MV-4-11 (cell line): ENCODE data around the gene ZNF586.
"Not testable (repeated sequence)": the region's sequence is repeated elsewhere in the genome, so short reads cannot be mapped to it uniquely, and the experiment has no call there.

Source experiments
- DNase-seq: peaks from one replicate; lab custom pipeline; 2025; lab: John Stamatoyannopoulos, UW

ZNF586 gene

DNA sequence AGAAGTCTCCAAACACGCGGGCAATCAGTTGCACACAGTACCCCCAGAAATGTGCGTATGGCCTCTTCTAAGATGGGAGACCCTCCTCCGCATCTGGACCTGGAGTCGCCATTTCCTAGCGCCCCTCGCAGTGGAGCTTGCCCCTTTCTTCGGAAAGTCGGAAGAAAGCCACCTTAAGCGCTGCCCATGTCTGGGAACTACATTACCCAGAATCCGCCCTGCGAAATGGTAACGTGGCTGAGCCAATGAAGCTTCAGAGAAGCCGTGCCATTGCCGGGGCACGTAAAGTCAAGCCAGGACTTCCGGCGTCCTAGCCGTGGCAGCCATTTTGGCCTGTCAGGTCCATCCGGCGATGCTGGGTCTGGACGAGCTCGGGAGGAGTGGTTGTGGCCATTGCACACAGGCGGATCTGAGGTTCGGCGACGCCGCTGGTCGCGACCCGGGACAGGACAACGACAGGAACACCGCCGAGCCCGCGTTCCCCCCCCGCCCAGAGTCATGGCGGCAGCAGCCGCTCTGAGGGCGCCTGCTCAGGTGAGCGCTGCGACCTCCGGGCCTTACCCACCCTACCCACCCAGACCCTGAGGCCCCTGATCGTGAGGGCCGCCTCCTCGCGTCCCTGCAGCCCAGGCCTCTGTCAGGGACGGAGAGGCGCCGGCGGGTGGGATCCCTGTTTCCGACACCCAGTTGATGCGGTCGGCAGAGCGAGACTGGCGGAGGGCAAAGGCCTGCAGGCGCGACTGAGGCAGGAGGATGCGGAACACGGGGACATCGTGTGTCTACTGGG lies at the start of gene ZNF586:
Gene ZNF586, plus strand, starts transcription at position 332 of the 787 bp plus-strand sequence. Its CDS starts 167 bp downstream, at position 499.
- peak; percentile 98 for DNase-seq

DNA sequence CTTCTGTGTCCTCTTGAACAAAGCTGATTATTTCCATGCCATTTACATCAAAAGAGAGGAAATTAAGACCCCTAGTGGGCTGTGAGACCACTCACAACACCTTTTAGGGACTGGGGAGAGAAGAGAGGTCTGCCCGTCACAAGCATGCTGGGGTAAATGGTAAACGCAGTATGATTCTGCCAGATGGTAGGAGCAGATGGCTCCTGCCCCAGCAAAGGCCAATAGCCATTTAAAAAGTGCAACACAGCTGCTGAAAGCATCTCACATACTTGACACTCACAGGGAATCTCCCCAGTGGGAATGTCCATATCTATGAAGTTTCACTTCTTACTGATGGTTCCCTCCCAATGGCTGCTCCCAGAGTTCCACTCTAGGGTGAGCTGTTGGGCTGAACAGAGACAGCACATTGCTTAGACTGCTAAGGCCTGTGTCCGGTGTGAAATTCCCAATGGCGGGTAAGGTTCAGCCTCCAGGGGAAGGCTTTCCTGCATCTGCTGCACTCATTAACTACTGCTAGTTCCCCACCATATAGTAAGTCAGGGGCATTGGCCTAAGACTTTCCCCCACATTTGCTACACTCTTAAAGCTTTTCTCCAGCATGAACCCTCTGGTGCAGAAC lies 49.5 kb upstream of the ZNF586 start:
- DNase-seq = no peak

DNA sequence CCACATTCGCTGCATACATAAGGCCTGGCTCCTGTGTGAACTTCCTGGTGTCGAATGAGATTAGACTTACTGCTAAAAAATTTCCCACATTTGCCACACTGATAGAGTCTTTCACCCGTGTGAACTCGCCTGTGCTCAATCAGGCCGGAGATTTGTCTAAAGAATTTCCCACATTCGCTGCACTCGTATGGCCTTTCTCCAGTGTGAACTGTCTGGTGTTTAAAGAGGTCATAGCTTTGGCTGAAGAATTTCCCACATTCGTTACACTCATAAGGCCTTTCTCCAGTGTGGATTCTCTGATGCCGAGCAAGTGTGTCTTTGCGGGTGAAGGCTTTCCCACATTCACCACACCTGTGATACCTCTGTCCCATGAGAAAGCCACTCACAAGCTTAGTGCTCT lies 48.6 kb upstream of the ZNF586 start:
- DNase-seq = no peak

DNA sequence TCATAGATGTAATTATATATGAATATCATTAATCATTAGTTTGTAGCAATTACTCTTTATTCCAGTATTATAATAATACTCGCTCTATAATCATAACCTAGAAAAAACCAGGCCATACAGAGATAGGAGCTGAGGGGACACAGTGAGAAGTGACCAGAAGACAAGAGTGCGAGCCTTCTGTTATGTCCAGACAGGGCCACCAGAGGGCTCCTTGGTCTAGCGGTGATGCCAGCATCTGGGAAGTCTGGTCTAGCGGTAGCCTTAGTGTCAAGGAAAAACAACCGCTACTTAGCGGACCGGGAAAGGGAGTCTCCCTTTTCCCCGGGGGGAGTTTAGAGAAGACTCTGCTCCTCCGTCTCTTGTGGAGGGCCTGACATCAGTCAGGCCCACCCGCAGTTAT lies 31.2 kb upstream of the ZNF586 start:
- not testable (repeated sequence) for DNase-seq

DNA sequence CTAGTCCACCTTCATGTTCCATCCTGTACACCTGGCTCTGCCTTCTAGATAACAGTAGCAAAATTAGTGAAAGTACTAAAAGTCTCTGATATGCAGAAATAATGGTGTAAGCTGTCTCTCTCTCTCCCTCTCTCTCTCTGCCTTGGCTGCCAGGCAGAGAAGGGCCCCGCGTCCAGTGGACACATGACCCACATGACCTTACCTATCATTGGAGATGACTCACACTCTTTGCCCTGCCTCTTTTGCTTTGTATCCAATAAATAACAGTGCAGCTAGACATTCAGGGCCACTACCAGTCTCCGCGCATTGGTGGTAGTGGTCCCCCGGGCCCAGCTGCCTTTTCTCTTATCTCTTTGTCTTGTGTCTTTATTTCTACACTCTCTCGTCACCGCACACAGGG lies 30.7 kb upstream of the ZNF586 start:
- not testable (repeated sequence) for DNase-seq

DNA sequence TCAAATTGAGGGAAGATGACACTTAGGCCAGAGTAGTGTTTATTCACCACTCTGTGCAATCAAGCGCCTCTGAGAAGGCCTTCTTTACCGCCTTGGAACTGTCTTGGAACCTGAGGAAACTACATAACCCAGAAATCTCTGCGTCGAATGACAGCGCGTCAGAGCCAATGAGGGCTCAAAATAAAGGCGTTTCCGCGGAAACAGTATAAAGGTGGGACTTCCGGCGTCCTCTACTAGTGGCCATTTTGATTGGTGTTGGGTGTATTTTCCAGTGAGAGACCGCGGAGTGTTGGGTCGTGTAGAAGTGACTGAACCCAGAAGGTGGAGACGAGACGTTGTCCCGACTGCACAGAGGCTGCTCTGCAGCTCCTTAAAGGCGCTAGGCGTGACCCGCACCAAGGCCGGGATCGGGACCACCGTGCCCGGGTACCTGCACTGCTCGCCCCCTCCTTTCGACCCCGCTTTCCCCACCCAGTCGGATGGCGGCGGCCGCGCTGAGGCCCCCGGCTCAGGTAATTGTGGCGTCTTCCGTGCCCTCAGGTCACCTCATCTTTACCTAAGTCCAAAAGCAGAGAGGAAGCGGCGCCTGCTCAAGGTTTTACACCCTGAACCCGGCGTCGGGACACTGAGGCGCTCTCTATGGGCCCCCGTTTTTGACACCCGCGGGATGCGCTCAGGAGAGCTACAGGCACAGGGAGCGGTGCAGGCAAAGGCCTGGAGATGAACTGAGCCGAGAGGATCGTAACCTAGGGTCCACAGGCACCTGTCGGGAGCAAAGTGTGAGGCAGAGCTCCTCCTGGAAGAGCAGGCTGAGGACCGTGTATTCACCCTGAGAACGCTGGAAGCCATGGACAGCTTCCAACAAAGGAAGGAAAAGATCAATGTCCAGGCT lies 22.6 kb upstream of the ZNF586 start, which contains the start of gene ZNF776:
Gene ZNF776, plus strand, starts transcription at position 236 of the 892 bp plus-strand sequence. Its CDS starts 244 bp downstream, at position 480.
- peak; percentile 98 for DNase-seq

DNA sequence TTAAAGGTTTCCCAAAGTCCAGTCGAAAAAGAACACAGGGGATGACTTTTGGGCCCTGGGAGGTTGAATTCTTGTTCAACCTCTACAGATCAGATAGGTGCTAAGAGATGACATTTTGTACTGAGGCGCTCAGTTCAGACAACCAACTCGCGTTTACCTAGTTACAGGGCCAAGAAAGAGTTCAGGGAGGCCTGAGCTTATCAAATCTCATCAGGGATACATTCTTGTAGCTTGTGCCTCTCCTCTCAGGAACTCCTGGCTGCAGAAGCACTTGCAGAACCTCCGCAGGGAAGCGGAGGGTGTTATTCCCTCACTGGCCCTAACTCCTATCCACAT lies 22.0 kb upstream of the ZNF586 start:
- DNase-seq = no peak

DNA sequence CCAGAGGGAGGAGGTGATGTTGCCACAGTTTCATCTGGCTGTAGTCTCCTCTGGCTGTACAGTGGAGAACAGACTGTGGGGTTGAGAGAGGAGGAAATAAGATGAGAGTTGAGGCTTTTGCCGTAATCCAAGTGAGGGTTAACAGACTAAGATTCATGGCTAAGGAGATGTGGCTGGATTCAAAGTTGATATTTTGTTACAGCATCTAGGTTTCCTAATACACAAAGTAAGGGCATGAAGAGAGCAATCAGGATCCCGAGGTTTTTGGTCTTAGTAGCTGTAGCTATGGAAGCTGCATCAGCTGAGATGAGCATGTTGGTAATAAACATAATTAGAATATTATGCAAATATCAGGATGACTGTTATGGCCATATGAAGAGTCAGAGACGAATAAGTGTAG lies 21.4 kb upstream of the ZNF586 start:
- DNase-seq = no peak

DNA sequence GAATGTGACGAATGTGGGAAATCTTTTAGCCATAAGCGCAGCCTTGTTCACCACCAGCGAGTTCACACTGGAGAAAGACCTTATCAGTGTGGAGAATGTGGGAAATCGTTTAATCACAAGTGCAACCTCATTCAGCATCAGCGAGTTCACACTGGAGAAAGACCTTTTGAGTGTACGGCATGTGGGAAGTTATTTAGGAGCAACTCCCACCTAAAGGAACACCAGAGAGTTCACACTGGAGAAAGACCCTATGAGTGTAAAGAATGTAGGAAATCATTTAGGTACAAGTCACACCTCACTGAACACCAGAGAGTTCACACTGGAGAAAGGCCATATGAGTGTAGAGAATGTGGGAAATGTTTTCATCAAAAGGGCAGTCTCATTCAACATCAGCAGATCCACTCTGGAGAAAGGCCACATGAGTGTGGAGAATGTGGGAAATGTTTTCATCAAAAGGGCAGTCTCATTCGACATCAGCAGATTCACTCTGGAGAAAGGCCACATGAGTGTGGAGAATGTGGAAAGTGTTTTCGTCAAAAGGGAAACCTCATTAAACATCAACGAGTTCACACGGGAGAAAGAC lies 15.3 kb upstream of the ZNF586 start:
- no peak for DNase-seq

DNA sequence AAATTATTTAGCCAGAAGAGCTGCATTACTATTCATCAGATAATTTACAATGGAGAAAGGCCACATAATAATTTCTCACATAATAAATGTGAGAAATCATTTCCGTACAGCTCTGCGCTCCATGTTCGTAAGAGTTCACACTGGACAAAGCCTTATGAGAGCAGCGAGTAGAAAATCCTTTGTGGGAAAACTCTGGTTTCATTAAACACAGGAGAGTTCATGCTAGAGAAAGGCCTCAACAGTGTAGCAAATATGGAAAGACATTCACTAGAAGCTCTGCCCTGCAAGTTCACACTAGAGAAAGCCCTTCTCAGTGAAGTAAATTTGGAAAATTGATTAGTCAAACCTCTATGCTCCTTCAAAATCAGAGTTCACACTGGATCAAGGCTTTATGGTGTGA lies 14.4 kb upstream of the ZNF586 start:
- no peak for DNase-seq

DNA sequence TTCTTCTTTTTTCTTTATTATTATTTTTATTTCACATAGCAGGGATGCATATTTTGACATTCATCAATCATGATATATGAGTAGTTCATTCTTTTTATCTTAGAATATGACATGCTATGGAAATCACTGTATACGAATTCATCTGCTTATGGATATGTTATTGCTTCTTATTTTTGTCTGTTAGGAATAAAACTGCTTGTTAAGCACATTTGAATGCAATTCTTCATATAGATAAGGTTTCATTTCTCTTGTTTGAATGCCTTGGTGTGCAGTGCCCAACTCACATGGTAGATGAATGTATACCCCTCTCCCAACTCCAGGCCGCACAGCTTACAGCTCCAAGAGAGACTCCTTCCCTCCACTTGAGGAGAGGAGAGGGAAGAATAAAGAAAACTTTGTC lies 11.5 kb upstream of the ZNF586 start:
- no peak for DNase-seq

DNA sequence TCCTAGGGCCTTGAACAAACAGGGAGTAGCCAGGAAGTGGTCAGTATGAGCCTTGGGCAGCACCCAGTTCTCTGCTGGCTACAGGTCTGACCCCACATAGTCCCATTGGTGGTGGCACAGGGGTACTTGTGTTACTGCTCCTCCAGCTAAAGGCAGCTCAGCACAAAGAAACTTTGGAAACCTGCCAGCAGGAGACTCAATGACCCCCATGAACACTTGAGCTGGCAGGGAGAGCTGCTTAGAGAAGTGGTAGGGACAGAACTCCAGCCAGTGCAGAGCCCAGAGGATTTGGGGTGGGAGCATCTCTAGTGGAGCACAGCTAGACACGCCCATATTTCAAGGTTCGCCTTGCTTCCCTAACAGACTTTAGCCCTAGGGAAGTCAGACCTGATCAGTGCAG lies 10.4 kb upstream of the ZNF586 start:
- no peak for DNase-seq

DNA sequence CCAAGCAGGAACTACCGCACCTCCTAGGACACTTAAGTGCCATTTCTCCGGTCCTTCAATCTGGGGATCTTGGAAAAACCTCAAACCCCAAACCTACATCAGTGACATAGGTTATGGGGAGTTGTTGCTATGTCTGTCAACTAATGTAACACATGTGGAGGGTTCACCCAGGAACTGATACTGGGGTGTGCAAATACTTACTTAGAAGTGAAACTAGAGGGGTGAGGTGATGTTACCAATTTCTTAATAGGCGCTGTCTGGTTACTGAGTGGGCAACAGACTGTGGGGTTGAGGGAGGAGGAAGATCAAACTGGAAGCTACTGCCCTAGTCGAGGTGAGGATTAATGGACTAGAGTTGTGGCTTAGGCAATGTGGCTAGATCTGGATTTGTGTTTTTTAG lies 1.9 kb downstream of the ZNF586 start:
- peak; percentile 78 for DNase-seq

DNA sequence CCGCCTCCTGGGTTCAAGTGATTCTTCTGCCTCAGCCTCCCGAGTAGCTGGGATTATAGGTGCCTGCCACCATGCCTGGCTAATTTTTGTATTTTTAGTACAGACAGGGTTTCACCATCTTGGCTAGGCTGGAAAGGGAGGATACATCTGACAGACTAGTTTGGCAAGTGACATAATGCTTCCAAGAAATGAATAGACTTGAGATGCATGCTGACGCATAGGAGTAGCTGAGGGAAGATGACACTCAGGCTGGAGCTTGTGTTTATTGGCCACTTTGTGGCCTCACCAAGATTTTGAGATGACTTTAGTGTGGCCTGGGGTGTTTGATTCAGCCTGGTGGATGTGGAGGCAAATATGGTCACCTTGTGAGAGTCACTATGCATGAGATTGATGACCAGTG lies 4.0 kb downstream of the ZNF586 start:
- DNase-seq = no peak

DNA sequence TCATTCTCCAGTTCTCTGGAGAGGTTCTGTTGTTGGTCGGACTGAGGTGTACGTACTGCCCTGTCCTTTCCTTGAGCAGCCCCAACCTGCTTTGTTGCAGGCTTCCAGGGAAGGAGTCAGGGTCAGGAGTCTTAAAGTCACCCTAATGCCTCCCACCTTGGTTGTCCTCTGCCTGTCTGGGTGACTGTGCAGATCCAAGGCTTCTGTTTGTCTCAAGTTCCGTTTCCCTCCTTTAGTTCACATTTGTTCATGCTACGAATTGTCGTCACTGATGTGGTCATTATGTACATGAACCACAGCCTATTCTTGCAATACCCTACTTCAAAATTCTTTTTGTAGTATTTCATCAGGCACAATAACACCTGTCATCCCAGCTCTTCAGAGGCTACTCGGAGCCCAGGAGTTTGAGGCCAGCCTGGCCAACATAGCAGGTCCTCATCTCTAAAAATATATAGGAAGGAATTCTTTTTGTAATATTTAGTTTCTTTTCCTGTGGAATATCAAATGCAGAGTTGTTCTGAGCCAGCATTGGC lies 7.4 kb downstream of the ZNF586 start:
- DNase-seq = no peak

DNA sequence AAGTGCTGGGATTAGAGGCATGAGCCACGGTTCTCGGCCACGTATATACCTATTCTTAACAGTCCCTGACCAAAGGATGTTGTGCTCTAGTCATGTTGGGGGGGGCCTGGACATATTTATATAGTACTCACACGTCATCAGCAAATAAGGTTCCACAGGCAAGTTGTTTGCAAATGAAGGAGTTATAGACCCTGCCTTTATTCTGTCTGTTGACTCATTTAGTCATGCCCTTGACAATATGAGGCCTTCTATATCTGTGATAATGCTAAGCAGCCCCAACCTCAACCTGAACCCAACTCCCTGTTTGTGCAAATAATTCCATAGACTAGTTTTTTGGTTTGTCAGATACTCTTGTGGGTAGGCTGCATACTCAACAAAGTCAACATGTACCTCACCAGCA lies 8.9 kb downstream of the ZNF586 start:
- no peak for DNase-seq

DNA sequence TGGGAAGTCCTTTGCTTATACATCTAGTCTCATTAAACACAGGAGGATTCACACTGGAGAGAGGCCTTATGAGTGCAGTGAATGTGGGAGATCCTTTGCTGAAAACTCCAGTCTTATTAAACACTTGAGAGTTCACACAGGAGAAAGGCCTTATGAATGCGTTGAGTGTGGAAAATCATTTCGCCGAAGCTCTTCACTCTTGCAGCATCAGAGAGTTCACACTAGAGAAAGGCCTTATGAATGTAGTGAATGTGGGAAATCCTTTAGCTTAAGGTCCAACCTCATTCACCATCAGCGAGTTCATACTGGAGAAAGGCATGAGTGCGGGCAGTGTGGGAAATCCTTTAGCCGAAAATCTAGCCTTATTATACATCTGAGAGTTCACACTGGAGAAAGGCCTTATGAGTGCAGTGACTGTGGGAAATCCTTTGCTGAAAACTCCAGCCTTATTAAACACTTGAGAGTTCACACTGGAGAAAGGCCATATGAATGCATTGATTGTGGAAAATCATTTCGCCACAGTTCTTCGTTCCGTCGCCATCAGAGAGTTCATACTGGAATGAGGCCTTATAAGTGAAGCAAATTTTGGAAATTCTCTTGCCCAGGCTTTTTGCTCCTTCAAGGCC lies 9.9 kb downstream of the ZNF586 start:
- DNase-seq = no peak

DNA sequence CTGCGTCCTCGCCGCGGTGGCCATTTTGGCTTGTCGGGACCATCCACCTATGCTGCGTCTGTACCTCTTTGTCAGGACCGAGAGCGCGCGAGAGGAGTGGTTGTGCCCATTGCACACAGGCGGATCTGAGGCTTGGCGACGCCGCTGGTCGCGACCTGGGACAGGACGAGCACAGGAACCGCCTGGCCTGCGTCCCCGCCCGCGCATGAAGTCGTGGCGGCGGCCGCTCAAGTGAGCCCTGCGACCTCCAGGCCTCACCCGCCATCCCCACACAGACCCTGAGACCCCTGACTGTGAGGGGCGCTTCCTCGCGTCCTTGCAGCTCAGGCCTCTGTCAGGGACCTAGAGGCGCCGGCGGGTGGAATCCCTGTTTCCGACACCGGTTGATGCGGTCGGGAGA lies 16.8 kb downstream of the ZNF586 start:
- no peak for DNase-seq

DNA sequence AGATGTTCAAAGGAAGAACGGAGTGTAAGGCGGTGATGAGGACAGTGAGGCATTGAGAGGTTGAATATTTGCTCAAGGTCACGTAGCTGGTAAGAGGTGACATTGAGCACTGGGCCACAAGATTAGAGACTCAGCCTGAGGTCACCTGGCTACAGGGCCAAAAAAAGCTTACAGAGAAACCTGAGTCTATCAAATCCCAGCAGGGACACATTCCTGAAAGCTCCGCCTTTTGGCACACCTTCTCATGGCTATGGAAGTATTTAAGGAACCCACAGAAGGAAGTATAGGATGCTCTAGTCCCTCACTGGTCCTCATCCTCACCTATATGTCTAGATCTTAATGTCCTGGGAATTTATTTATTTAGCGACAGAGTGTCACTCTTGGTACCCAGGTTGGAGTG lies 17.4 kb downstream of the ZNF586 start:
- DNase-seq = no peak

DNA sequence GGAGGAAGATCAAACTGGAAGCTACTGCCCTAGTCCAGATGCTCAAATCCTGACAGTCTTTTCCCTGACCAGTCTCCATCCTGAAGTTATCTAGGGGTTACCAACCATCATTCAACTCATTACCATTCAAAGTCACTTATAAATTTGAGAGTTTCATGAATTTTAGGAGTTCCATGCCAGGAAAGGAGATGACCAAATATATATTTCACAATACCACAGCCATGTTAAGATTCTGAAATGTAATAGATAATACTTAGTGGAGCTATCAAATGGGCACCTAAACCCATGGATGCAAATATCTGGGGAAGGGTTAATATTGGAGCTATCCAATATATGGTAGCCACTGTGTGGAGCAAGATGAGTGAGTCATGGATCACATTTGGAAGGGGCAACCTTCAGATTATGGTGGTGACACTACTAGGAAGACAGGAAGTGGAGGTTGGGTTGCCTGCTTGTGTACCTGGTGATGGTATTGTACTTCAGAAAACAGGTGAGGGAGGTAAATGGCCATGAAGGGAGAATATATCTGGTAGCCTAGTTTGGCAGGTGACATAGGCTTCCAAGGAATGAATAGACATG lies 18.7 kb downstream of the ZNF586 start:
- DNase-seq = no peak

DNA sequence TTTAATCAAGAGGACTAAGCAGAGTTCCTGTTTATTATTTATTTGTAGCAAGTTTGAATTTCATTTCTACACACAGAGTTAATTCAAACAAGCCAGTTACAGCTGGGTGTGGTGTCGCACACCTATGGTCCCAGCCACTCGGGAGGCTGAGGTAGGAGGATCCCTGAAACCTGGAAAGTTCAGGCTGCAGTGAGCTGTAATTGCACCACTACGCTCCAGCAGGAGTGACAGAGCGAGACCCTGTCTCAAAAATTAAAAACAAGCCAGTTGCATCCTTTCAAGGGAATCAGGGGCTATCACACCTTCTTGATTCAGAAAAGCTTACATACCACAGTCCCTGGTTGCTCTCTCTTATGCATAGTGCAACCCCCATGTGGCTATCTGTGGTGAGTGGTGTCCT lies 19.8 kb downstream of the ZNF586 start:
- no peak for DNase-seq
